ENCODE measurements around the gene ANKRD39.
"Not testable (repeated sequence)": the region's sequence is repeated elsewhere in the genome, so short reads cannot be mapped to it uniquely, and the experiment has no call there.

Gene ANKRD39

GRCh38 chr2:96895032-96895745 is 37.4 kb upstream of the ANKRD39 start:
- Histone ChIP-seq H3K9me3 (replicated peaks; ENCODE audit: low read length) (no peaks in the 10 kb centered on the region), H3K4me1 (ENCODE audit: control insufficient read depth, insufficient read depth, low read length) (peaks cover 39% of the 10 kb centered on the region), H3K36me3 (ENCODE audit: insufficient read depth, low read length) (no peaks in the 10 kb centered on the region), H3K27me3 (ENCODE audit: control insufficient read depth, insufficient read depth, low read length) (no peaks in the 10 kb centered on the region), H3K9ac (ENCODE audit: low read depth, low read length) (no peak overlapping the region), H3K4me3 (ENCODE audit: low read length) (no peak overlapping the region), H3K4me2 (ENCODE audit: low read length) (no peak overlapping the region)

- no peaks in the 10 kb centered on the region for H3K9me3 ChIP-seq (replicated peaks; ENCODE audit: low read length)
- H3K9ac ChIP-seq (ENCODE audit: low read depth, low read length) = no peak overlapping the region
- no peaks in the 10 kb centered on the region for H3K27me3 ChIP-seq (ENCODE audit: control insufficient read depth, insufficient read depth, low read length)
- no peak overlapping the region for H3K4me3 ChIP-seq (ENCODE audit: low read length)
- no peaks in the 10 kb centered on the region for H3K36me3 ChIP-seq (ENCODE audit: insufficient read depth, low read length)
- peaks cover 37% of the 10 kb centered on the region for H3K4me1 ChIP-seq (ENCODE audit: control insufficient read depth, insufficient read depth, low read length)
- H3K4me2 ChIP-seq (ENCODE audit: low read length) = no peak overlapping the region
These were observed 36.3 kb upstream of the ANKRD39 start for GRCh38 chr2:96894151-96894531.

- Histone ChIP-seq H3K4me3 (ENCODE audit: low read length) (no peak overlapping the region), H3K4me1 (ENCODE audit: control insufficient read depth, insufficient read depth, low read length) (peaks cover 32% of the 10 kb centered on the region), H3K36me3 (ENCODE audit: insufficient read depth, low read length) (no peaks in the 10 kb centered on the region), H3K9me3 (replicated peaks; ENCODE audit: low read length) (no peaks in the 10 kb centered on the region), H3K27me3 (ENCODE audit: control insufficient read depth, insufficient read depth, low read length) (no peaks in the 10 kb centered on the region), H3K9ac (ENCODE audit: low read depth, low read length) (no peak overlapping the region), H3K4me2 (ENCODE audit: low read length) (no peak overlapping the region)
These were observed 35.7 kb upstream of the ANKRD39 start for GRCh38 chr2:96893289-96894150.

- peak overlapping the region; percentile 12 for H3K4me2 ChIP-seq (ENCODE audit: low read length)
- H3K4me1 ChIP-seq (ENCODE audit: control insufficient read depth, insufficient read depth, low read length) = peaks cover 43% of the 10 kb centered on the region
- no peaks in the 10 kb centered on the region for H3K36me3 ChIP-seq (ENCODE audit: insufficient read depth, low read length)
- H3K9ac ChIP-seq (ENCODE audit: low read depth, low read length) = no peak overlapping the region
- peaks cover 5% of the 10 kb centered on the region for H3K27me3 ChIP-seq (ENCODE audit: control insufficient read depth, insufficient read depth, low read length)
- no peak overlapping the region for H3K4me3 ChIP-seq (ENCODE audit: low read length)
- no peaks in the 10 kb centered on the region for H3K9me3 ChIP-seq (replicated peaks; ENCODE audit: low read length)
These were observed 33.9 kb upstream of the ANKRD39 start for GRCh38 chr2:96891591-96892333.

- Histone ChIP-seq H3K4me2 (ENCODE audit: low read length) (no peak overlapping the region), H3K9ac (ENCODE audit: low read depth, low read length) (no peak overlapping the region), H3K36me3 (ENCODE audit: insufficient read depth, low read length) (no peaks in the 10 kb centered on the region), H3K9me3 (replicated peaks; ENCODE audit: low read length) (no peaks in the 10 kb centered on the region), H3K4me1 (ENCODE audit: control insufficient read depth, insufficient read depth, low read length) (peaks cover 41% of the 10 kb centered on the region), H3K4me3 (ENCODE audit: low read length) (no peak overlapping the region), H3K27me3 (ENCODE audit: control insufficient read depth, insufficient read depth, low read length) (peaks cover 5% of the 10 kb centered on the region)
These were observed 33.0 kb upstream of the ANKRD39 start for GRCh38 chr2:96890726-96891385.

GRCh38 chr2:96890252-96890651 is 32.4 kb upstream of the ANKRD39 start:
- Histone ChIP-seq H3K27me3 (ENCODE audit: control insufficient read depth, insufficient read depth, low read length) (peaks cover 5% of the 10 kb centered on the region), H3K36me3 (ENCODE audit: insufficient read depth, low read length) (no peaks in the 10 kb centered on the region), H3K4me2 (ENCODE audit: low read length) (no peak overlapping the region), H3K9me3 (replicated peaks; ENCODE audit: low read length) (no peaks in the 10 kb centered on the region), H3K4me3 (ENCODE audit: low read length) (no peak overlapping the region), H3K4me1 (ENCODE audit: control insufficient read depth, insufficient read depth, low read length) (peaks cover 35% of the 10 kb centered on the region), H3K9ac (ENCODE audit: low read depth, low read length) (no peak overlapping the region)

- not testable (repeated sequence) for H3K27me3 ChIP-seq (ENCODE audit: control insufficient read depth, insufficient read depth, low read length); H3K4me3 ChIP-seq (ENCODE audit: low read length); H3K36me3 ChIP-seq (ENCODE audit: insufficient read depth, low read length); H3K9ac ChIP-seq (ENCODE audit: low read depth, low read length); H3K4me2 ChIP-seq (ENCODE audit: low read length); H3K9me3 ChIP-seq (replicated peaks; ENCODE audit: low read length)
- H3K4me1 ChIP-seq (ENCODE audit: control insufficient read depth, insufficient read depth, low read length) = peaks cover 33% of the 10 kb centered on the region
These were observed 31.7 kb upstream of the ANKRD39 start for GRCh38 chr2:96889502-96889901.

- Histone ChIP-seq H3K4me2 (ENCODE audit: low read length) (no peak overlapping the region), H3K4me3 (ENCODE audit: low read length) (no peak overlapping the region), H3K27me3 (ENCODE audit: control insufficient read depth, insufficient read depth, low read length) (peaks cover 8% of the 10 kb centered on the region), H3K4me1 (ENCODE audit: control insufficient read depth, insufficient read depth, low read length) (peaks cover 33% of the 10 kb centered on the region), H3K9me3 (replicated peaks; ENCODE audit: low read length) (no peaks in the 10 kb centered on the region), H3K36me3 (ENCODE audit: insufficient read depth, low read length) (no peaks in the 10 kb centered on the region), H3K9ac (ENCODE audit: low read depth, low read length) (no peak overlapping the region)
These were observed 30.5 kb upstream of the ANKRD39 start for GRCh38 chr2:96888072-96889011.

- Histone ChIP-seq H3K9ac (ENCODE audit: low read depth, low read length) (no peak overlapping the region), H3K4me3 (ENCODE audit: low read length) (no peak overlapping the region), H3K9me3 (replicated peaks; ENCODE audit: low read length) (no peaks in the 10 kb centered on the region), H3K27me3 (ENCODE audit: control insufficient read depth, insufficient read depth, low read length) (peaks cover 16% of the 10 kb centered on the region), H3K4me2 (ENCODE audit: low read length) (no peak overlapping the region), H3K36me3 (ENCODE audit: insufficient read depth, low read length) (no peaks in the 10 kb centered on the region), H3K4me1 (ENCODE audit: control insufficient read depth, insufficient read depth, low read length) (peaks cover 33% of the 10 kb centered on the region)
These were observed 29.7 kb upstream of the ANKRD39 start for GRCh38 chr2:96887493-96888012.

All from skeletal muscle satellite cell (primary cell).